GM18505 (cell line): ENCODE measurements around the gene CC2D2A.

Experiments used
- ATAC-seq: cut with Tn5 transposase; IDR thresholded peaks from one replicate; pipeline ENCODE4 v1.9.1; 2021; ENCODE audit not compliant: unreplicated experiment
- POLR2A ChIP-seq: IDR thresholded peaks from 4 replicates; pipeline ENCODE4 v1.6.1; 2011; ENCODE audit warnings: borderline replicate concordance; ENCODE audit not compliant: insufficient read depth, insufficient read length; ENCODE audit errors: extremely low read depth

The CC2D2A gene

GRCh38 chr4:15469402-15470127 is at the start of gene CC2D2A:
CC2D2A (plus strand) TSS chr4:15469882; CDS start chr4:15475933, 6,051 bp downstream.
- ATAC-seq: no peak
- no peak for TF ChIP-seq POLR2A

- no peak for ATAC-seq
- TF ChIP-seq POLR2A: no peak
Observed at GRCh38 chr4:15420642-15421041, 49.0 kb upstream of the CC2D2A start.

- no peak for TF ChIP-seq POLR2A
- no peak for ATAC-seq
Observed at GRCh38 chr4:15423285-15423711, 46.4 kb upstream of the CC2D2A start.

- ATAC-seq: no peak
- TF ChIP-seq POLR2A: no peak
Observed at GRCh38 chr4:15425520-15425919, 44.2 kb upstream of the CC2D2A start.

- no peak for TF ChIP-seq POLR2A
- ATAC-seq: no peak
Observed at GRCh38 chr4:15427161-15427560, 42.5 kb upstream of the CC2D2A start.

- TF ChIP-seq POLR2A: no peak
- no peak for ATAC-seq
Observed at GRCh38 chr4:15427701-15428100, 42.0 kb upstream of the CC2D2A start, which contains the start of gene C1QTNF7. C1QTNF7 (plus strand) TSS chr4:15428033; CDS start chr4:15435744, 7,711 bp downstream.

- ATAC-seq: no peak
- TF ChIP-seq POLR2A: no peak
Observed at GRCh38 chr4:15428611-15429010, 41.1 kb upstream of the CC2D2A start.

- ATAC-seq: no peak
- no peak for TF ChIP-seq POLR2A
Observed at GRCh38 chr4:15434091-15434490, 35.6 kb upstream of the CC2D2A start.

- no peak for TF ChIP-seq POLR2A
Observed at GRCh38 chr4:15434676-15435075, 35.0 kb upstream of the CC2D2A start.

GRCh38 chr4:15436513-15436912 is 33.2 kb upstream of the CC2D2A start:
- no peak for ATAC-seq
- TF ChIP-seq POLR2A: no peak

More at GRCh38 chr4:15434676-15435075, 35.0 kb upstream of the CC2D2A start:
- no peak for ATAC-seq

- no peak for ATAC-seq
- no peak for TF ChIP-seq POLR2A
Observed at GRCh38 chr4:15438939-15439524, 30.6 kb upstream of the CC2D2A start.

GRCh38 chr4:15443371-15444160 is 26.1 kb upstream of the CC2D2A start:
- no peak for ATAC-seq

GRCh38 chr4:15444276-15444675 is 25.4 kb upstream of the CC2D2A start:
- no peak for ATAC-seq
- TF ChIP-seq POLR2A: no peak

More at GRCh38 chr4:15443371-15444160, 26.1 kb upstream of the CC2D2A start:
- TF ChIP-seq POLR2A: no peak
